HG03520 (cell line): Measurements from ENCODE around the gene SAMD4B.
A peak's percentile ranks its signal among the peaks of the same experiment; 100 is the strongest.

ENCODE experiments used
- ATAC-seq: cut with Tn5 transposase; IDR thresholded peaks from one replicate; pipeline ENCODE4 v1.9.1; 2021; ENCODE audit warnings: mild to moderate bottlenecking, moderate library complexity; ENCODE audit not compliant: unreplicated experiment

SAMD4B gene

GRCh38 chr19:39386557-39386956 lies 44.3 kb downstream of the SAMD4B start:
- ATAC-seq, result no peak

GRCh38 chr19:39388657-39389056 lies 46.4 kb downstream of the SAMD4B start:
- no peak for ATAC-seq

- no peak for ATAC-seq
Observed at GRCh38 chr19:39389631-39390414, 47.6 kb downstream of the SAMD4B start.

GRCh38 chr19:39390451-39390750 lies 48.2 kb downstream of the SAMD4B start:
- ATAC-seq, result no peak

GRCh38 chr19:39390751-39391437 lies 48.7 kb downstream of the SAMD4B start, which contains the start of the genes MED29 and PAF1:
Gene MED29 (plus strand): TSS chr19:39391378. CDS start chr19:39391423, 45 bp downstream.
Gene PAF1 (minus strand): TSS chr19:39391106. CDS start chr19:39390864, 242 bp downstream.
- ATAC-seq, result peak; percentile 88

GRCh38 chr19:39397360-39398296 lies 55.4 kb downstream of the SAMD4B start:
- peak; percentile 29 for ATAC-seq

- ATAC-seq, result no peak
Observed at GRCh38 chr19:39398297-39398864, 56.2 kb downstream of the SAMD4B start.

GRCh38 chr19:39399668-39400050 lies 57.4 kb downstream of the SAMD4B start:
- ATAC-seq, result no peak

- ATAC-seq, result no peak
Observed at GRCh38 chr19:39400061-39400460, 57.8 kb downstream of the SAMD4B start.

GRCh38 chr19:39401070-39401548 lies 58.9 kb downstream of the SAMD4B start:
- no peak for ATAC-seq

GRCh38 chr19:39401549-39402345 lies 59.5 kb downstream of the SAMD4B start:
- no peak for ATAC-seq

GRCh38 chr19:39402346-39403300 lies 60.4 kb downstream of the SAMD4B start:
- ATAC-seq, result no peak

- ATAC-seq, result no peak
Observed at GRCh38 chr19:39403331-39404312, 61.4 kb downstream of the SAMD4B start.

- no peak for ATAC-seq
Observed at GRCh38 chr19:39405261-39405957, 63.2 kb downstream of the SAMD4B start.

GRCh38 chr19:39405958-39406655 lies 63.9 kb downstream of the SAMD4B start:
- no peak for ATAC-seq

GRCh38 chr19:39406656-39407409 lies 64.6 kb downstream of the SAMD4B start, which contains the start of gene ZFP36:
Gene ZFP36 (plus strand): TSS chr19:39406847. CDS start chr19:39406905, 58 bp downstream.
- no peak for ATAC-seq
